ENCODE results near the gene PRPS1.

Gene PRPS1

DNA sequence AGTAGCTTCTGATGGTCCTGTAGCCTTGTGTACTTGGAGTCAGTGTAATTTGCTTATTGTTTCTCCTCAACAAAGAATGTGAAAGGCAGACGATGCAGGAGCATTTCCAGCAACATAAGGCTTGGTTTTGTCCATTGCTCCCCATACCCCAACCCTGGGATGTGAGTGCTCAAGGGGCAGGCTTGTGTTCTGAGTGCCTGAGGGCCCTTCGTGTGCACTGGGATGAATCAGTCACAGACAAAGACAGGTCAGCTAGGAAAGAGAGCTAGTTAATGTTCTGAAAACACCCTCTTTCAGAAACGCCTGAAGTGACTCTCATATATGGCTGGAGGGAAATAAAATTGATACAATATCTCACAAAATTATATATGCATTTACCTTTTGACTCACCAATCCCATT is 59.1 kb downstream of the PRPS1 start:
- Histone ChIP-seq H3K27ac (ENCODE audit: low read depth, low read length) (no peak overlapping the region), H3K4me1 (ENCODE audit: control insufficient read depth in 5 of 5, insufficient read depth in 5 of 5, low read length in 5 of 5) (peaks cover 13 to 30% (median 24%) of the 10 kb centered on the region in 5 donors)

DNA sequence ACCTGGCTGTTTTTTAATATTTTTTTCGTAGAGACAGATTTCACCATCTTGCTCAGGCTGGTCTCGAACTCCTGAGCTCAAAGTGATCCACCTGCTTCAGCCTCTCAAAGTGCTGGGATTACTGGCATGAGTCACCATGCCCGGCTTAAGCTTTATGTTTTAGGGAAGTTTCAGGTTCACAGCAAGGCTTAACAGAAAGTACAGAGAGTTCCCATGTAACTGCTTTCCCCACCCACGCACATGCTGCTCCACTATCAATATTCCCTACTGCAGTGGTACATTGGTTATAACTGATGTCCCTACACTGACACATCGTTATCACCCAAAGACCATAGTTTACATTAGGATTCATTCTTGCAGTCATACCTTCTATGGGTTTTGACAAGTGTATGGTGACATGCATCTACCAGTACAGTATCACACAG is 62.7 kb downstream of the PRPS1 start:
- Histone ChIP-seq H3K36me3 (ENCODE audit: control insufficient read depth in 5 of 5, insufficient read depth in 5 of 5, low read length in 5 of 5) (no peaks in the 10 kb centered on the region), H3K9ac (ENCODE audit: low read length in 5 of 5) (no peak overlapping the region), H3K27me3 (ENCODE audit: control insufficient read depth in 5 of 5, insufficient read depth in 4 of 5, low read length in 5 of 5) (peaks cover 0 to 3% (median 0%) of the 10 kb centered on the region in 5 donors), H3K27ac (ENCODE audit: low read depth, low read length) (no peak overlapping the region), H3K4me1 (ENCODE audit: control insufficient read depth in 5 of 5, insufficient read depth in 5 of 5, low read length in 5 of 5) (peaks cover 0 to 3% (median 0%) of the 10 kb centered on the region in 5 donors), H3K9me3 (ENCODE audit: control insufficient read depth in 5 of 5, low read length in 5 of 5) (no peaks in the 10 kb centered on the region), H3K4me3 (ENCODE audit: low read depth in 1 of 5, low read length in 5 of 5) (no peak overlapping the region)

More for the DNA sequence above, 59.1 kb downstream of the PRPS1 start:
- Histone ChIP-seq H3K9ac (ENCODE audit: low read length in 5 of 5) (no peak overlapping the region), H3K4me3 (ENCODE audit: low read depth in 1 of 5, low read length in 5 of 5) (no peak overlapping the region), H3K27me3 (ENCODE audit: control insufficient read depth in 5 of 5, insufficient read depth in 4 of 5, low read length in 5 of 5) (peaks cover 0 to 4% (median 0%) of the 10 kb centered on the region in 5 donors), H3K9me3 (ENCODE audit: control insufficient read depth in 5 of 5, low read length in 5 of 5) (no peaks in the 10 kb centered on the region), H3K36me3 (ENCODE audit: control insufficient read depth in 5 of 5, insufficient read depth in 5 of 5, low read length in 5 of 5) (no peaks in the 10 kb centered on the region)

DNA sequence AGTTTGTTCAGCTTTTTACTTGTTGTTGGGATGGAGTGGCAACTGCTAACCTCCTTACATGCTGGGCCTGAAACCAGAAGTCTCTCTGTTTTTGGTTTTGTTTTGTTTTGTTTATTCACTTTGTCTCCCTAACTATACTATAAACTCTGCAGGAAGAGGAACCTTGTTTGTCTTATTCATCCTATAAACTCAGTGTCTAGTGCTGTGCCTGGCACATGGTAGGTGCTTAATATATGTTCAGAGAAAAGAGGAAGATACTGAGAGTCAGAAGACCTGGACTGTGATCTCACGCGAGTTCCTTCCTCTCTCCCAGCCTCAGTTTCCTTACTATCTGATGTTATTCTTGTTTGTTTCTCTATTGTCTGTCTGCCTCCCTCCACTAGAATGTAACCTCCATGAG is 71.3 kb downstream of the PRPS1 start:
- H3K9ac ChIP-seq (ENCODE audit: low read length in 5 of 5), result no peak overlapping the region
- H3K27ac ChIP-seq (ENCODE audit: low read depth, low read length), result no peak overlapping the region
- peaks cover 0 to 3% (median 2%) of the 10 kb centered on the region in 5 donors for H3K27me3 ChIP-seq (ENCODE audit: control insufficient read depth in 5 of 5, insufficient read depth in 4 of 5, low read length in 5 of 5)
- peaks cover 0 to 13% (median 10%) of the 10 kb centered on the region in 5 donors for H3K4me1 ChIP-seq (ENCODE audit: control insufficient read depth in 5 of 5, insufficient read depth in 5 of 5, low read length in 5 of 5)
- no peaks in the 10 kb centered on the region for H3K36me3 ChIP-seq (ENCODE audit: control insufficient read depth in 5 of 5, insufficient read depth in 5 of 5, low read length in 5 of 5)
- H3K4me3 ChIP-seq (ENCODE audit: low read depth in 1 of 5, low read length in 5 of 5), result no peak overlapping the region
- H3K9me3 ChIP-seq (ENCODE audit: control insufficient read depth in 5 of 5, low read length in 5 of 5), result peaks cover 0 to 3% (median 0%) of the 10 kb centered on the region in 5 donors

DNA sequence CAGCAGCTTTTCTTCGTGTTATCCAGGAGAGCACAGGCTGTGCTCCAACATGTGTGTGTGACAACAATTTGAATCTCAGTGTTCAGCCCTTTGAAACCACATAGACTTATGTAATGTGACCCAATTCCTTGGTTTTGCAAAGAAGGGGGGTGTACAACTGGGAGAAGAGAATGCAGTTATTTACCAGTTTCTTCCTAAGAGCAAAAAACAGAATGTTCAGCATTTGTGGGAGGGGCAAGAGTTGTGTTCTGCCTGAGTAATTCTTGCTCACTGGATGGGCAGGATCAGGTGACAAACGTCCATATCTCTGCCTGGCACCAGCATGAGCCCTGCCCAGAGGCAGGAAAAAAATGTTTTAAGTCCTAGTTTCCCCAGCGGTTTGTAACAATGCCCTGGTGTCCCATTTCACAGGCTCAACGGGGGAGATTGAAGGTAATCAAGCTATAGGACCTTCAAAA is 72.0 kb downstream of the PRPS1 start:
- Histone ChIP-seq H3K9ac (ENCODE audit: low read length in 5 of 5) (no peak overlapping the region), H3K9me3 (ENCODE audit: control insufficient read depth in 5 of 5, low read length in 5 of 5) (peaks cover 0 to 3% (median 0%) of the 10 kb centered on the region in 5 donors), H3K27ac (ENCODE audit: low read depth, low read length) (no peak overlapping the region), H3K36me3 (ENCODE audit: control insufficient read depth in 5 of 5, insufficient read depth in 5 of 5, low read length in 5 of 5) (no peaks in the 10 kb centered on the region), H3K4me1 (ENCODE audit: control insufficient read depth in 5 of 5, insufficient read depth in 5 of 5, low read length in 5 of 5) (peaks cover 0 to 13% (median 10%) of the 10 kb centered on the region in 5 donors), H3K4me3 (ENCODE audit: low read depth in 1 of 5, low read length in 5 of 5) (no peak overlapping the region), H3K27me3 (ENCODE audit: control insufficient read depth in 5 of 5, insufficient read depth in 4 of 5, low read length in 5 of 5) (peaks cover 0 to 3% (median 2%) of the 10 kb centered on the region in 5 donors)
